GM19193 (cell line): ENCODE data around the gene LONRF2.

Experiments
- POLR2A ChIP-seq: IDR thresholded peaks from 4 replicates; pipeline ENCODE4 v1.6.1; 2011; ENCODE audit not compliant: insufficient read depth, insufficient read length; ENCODE audit errors: extremely low read depth

Gene LONRF2

DNA sequence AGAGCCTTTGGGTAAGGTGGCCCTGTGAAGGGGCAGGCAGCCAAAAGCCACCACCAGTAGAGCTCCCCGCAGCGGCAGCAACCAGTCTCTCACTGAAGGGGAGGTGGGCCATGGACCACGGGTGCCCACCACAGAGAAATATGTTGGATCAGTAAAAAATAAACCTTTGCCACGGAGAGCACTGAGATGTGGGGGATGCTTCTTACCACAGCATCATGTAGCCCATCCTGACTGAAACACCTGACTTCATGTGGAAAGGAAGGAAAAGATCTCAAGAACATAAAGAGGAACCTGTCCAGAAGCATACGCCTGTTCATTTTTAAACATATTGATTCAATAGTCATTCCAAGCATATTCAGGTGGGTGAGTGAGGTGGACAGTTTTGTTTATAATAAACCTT, 51.1 kb downstream of the LONRF2 start:
- no peak for TF ChIP-seq POLR2A

GRCh38 chr2:100270381-100271146, 51.7 kb downstream of the LONRF2 start:
- no peak for TF ChIP-seq POLR2A

DNA sequence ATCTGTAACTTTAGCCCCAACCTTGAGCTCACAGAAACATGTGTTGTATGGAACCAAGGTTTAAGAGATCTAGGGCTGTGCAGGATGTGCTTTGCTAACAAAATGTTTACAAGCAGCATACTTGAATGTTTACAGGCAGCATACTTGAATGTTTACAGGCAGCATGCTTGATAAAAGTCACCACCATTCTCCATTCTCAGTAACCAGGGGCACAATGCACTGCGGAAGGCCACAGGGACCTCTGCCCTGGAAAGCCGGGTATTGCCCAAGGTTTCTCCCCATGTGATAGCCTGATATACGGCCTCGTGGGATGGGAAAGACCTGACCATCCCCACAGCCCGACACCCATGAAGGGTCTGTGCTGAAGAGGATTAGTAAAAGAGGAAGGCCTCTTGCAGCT, 52.4 kb downstream of the LONRF2 start:
- no peak for TF ChIP-seq POLR2A

DNA sequence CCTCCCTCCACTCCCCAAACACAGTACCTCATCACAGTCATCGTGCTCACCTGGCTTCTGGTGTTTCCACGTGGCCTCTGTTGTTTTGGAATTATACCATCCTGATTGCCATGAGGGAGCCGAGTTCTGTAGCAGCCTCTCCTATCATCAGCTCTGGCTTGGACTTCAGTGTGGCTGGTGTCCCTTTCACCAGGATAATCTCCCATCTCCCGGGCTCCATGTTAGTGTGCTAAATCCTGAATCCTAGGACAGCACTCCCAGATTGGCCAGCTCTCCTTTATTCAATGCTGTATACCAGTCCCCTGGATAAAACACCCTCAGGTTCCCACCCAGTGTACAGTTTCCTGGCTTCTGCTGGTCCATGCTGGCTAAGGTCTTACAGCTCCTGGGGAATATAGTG, 53.3 kb downstream of the LONRF2 start:
- TF ChIP-seq POLR2A = no peak

DNA sequence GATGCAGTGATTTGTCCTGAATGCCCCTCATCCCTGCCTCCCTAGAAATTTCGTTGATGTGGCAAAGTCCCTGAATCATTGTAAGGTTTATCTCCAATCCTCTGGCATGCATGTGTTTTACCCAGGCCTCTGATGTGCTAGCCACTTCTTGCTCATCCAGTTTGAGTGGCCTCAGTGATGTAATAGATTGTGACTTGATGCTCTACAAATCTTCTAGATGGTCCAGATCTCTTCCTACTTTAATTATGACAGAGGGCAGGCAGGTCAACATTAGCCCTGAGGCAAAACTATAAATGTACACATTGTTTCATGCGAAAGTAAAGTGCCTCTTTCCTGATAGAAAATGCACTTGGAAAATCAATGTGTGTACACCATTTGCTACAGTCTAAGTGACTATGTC, 54.5 kb downstream of the LONRF2 start:
- TF ChIP-seq POLR2A = no peak

DNA sequence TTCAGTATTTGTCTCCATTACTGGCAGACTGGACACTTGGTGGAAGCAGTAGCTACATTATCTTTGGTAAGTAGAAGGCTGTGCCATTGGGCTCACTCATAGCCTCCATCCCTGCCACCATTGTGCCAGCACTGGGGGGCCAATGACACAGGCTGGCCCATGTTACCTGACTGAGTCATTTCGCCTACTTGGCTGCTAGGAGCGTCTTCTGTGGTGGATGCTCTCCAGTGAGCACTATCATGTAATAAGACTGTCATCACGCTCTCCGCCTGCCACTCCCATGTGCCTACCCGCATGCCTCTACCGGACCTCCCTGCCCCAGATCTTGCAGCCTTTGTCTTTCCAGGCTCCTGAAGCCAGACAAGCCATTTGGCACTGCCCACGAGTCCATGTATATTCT, 56.2 kb downstream of the LONRF2 start:
- TF ChIP-seq POLR2A = no peak

DNA sequence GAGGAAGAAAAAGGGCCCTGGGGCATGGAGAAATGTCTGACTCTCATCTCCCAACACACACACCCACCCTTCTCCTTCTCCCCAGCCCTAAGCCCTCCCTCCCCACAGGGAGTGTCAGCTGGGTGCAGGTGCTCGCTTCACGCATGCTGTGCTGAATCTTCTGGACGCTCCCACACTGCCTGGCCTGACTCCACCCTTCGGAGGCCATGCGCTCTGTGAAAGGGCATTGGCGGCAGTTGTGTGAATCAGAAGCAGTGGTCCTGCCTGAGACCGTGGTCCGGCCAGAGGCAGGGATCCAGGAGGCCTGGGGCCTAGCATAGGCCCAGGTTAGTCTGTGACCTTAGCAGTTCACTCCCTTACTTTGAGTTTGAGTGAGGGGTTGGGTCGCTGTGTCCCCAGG, 57.1 kb downstream of the LONRF2 start:
- no peak for TF ChIP-seq POLR2A

- no peak for TF ChIP-seq POLR2A
Measured at GRCh38 chr2:100264651-100265050, 57.6 kb downstream of the LONRF2 start.

- no peak for TF ChIP-seq POLR2A
Measured at GRCh38 chr2:100264121-100264520, 58.2 kb downstream of the LONRF2 start.

- no peak for TF ChIP-seq POLR2A
Measured at GRCh38 chr2:100262555-100263320, 59.6 kb downstream of the LONRF2 start.

- no peak for TF ChIP-seq POLR2A
Measured at GRCh38 chr2:100262046-100262445, 60.3 kb downstream of the LONRF2 start.

GRCh38 chr2:100260712-100261620, 61.3 kb downstream of the LONRF2 start:
- no peak for TF ChIP-seq POLR2A

DNA sequence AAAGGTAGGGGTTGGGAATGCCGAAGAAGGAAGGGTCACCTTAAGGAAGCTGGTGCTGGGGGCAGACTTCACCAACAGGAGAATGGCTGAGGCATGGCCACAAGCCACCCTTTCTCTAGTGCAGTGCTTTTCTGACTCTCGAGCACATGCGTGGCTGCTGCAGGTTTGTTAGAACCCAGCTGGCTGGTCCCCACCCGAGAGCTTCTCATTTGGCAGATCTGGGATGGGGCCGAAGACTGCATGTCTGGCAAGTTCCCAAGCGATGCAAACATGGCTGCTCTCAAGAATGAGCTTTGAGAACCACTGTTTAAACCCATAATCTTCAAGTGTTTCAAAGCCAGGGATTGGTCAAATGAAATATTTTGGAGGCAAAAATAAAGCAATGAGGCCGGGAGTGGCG, 63.2 kb downstream of the LONRF2 start:
- TF ChIP-seq POLR2A = no peak

- TF ChIP-seq POLR2A = no peak
Measured at GRCh38 chr2:100257939-100258338, 64.4 kb downstream of the LONRF2 start.

- TF ChIP-seq POLR2A = no peak
Measured at GRCh38 chr2:100256849-100257248, 65.5 kb downstream of the LONRF2 start.
